Ammon's horn (tissue), 1 donor: ENCODE results near the gene RNF181.
"Not testable (repeated sequence)": the region's sequence is repeated elsewhere in the genome, so short reads cannot be mapped to it uniquely, and the experiment has no call there.

Experiments
- DNase-seq: peaks from one replicate; pipeline ENCODE4 v3.0.0-alpha.2; 2016; ENCODE audit warnings: low spot score

The RNF181 gene

GRCh38 chr2:85596486-85597143 lies 1.1 kb downstream of the RNF181 start:
- no peak for DNase-seq

GRCh38 chr2:85597241-85597640 lies 1.7 kb downstream of the RNF181 start:
- DNase-seq = no peak

- no peak for DNase-seq
Measured at GRCh38 chr2:85598594-85599340, 3.2 kb downstream of the RNF181 start.

DNA sequence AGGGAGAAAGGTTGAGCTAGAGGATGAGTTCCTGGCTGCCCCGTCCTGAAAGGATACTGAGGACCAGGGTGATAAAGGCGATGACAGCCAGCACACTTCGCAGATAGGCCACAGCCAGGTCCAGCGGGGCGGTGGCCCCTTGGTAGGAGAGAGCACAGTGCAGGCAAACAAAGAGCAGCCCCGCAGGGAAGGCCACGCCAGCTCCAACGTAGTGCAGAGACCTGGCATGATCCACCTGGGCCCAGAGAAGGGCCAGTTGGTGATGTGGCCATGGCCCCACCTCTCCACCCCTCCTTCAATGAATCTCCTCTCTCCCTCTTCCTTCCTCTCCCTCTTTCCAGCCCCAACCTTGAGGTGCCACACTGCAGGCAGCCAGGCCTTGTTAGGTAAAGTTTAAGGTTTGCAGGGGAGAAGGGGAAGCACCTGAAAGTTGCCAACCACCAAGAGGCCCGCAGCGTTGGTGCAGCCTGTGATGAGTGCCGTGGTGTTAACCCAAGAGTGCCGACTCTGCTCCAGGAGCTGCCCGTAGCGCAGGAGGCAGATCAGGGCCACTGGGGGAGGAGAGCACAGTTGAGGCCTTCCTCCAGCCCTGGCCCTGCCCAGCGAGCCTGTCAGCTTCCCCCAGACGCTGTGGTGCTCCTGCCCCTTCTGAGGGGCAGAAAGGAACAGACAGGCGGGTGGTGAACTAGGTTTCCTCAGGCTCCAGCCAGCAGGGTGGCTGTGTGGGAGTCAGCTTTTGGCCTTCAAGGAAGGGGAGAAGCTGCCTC lies 4.1 kb downstream of the RNF181 start:
- DNase-seq = no peak

- DNase-seq = no peak
Measured at GRCh38 chr2:85600235-85600575, 4.7 kb downstream of the RNF181 start.

- DNase-seq = no peak
Measured at GRCh38 chr2:85600951-85601770, 5.6 kb downstream of the RNF181 start.

- peak; percentile 74 for DNase-seq
Measured at GRCh38 chr2:85601771-85602475, 6.4 kb downstream of the RNF181 start.

DNA sequence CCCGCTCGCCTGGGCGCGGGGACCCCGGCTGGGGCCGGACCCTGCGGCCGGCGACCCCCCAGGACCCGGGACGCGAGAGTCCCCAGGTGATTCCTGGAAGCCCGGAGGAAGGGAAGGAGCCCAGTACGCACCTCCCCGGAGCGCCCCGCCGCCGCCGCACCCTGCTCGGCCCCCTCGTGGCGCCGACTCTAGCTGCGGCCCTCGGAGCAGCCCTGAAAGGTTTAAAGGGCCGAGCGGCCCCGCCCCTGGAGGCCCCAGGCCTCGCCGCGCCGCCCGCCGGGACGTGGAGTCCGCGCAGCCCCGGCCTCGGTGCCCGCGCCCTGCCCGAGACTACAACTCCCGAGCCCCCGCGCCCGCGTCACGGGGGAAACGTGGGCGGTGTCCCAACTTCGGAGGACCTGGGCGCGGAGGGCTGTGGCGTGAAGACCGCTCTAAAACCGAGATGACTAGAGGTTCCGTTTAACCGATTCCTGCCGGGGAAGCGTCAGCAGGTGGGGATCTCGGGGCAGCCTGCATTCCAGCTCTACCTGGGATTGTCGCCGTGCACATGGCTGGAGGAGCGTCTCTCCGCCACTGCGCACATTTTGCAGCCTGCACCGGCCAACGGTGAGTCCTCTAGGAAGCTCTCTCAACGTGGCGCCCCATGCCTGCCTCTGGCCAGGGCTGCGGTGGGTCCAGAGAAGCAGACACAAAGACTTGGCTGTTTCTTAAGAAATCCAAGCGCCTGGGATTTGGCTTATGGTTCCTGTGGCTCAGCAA lies 7.1 kb downstream of the RNF181 start, which contains the start of gene TMEM150A:
Gene TMEM150A (minus strand): TSS at position 223 of the 759 bp plus-strand sequence. CDS start 750 bp downstream, outside the sequence.
- peak; percentile 94 for DNase-seq

DNA sequence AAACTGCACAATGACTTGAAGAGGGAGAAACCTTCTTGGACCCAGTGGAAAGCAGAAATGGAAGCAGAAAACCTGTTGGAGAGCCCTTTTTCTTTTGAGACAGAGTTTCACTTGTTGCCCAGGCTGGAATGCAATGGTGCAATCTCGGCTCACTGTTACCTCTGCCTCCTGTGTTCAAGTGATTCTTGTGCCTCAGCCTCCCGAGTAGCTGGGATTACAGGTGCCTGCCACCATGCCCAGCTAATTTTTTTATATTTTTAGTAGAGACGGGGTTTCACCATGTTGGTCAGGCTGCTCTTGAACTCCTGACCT lies 8.5 kb downstream of the RNF181 start:
- not testable (repeated sequence) for DNase-seq

DNA sequence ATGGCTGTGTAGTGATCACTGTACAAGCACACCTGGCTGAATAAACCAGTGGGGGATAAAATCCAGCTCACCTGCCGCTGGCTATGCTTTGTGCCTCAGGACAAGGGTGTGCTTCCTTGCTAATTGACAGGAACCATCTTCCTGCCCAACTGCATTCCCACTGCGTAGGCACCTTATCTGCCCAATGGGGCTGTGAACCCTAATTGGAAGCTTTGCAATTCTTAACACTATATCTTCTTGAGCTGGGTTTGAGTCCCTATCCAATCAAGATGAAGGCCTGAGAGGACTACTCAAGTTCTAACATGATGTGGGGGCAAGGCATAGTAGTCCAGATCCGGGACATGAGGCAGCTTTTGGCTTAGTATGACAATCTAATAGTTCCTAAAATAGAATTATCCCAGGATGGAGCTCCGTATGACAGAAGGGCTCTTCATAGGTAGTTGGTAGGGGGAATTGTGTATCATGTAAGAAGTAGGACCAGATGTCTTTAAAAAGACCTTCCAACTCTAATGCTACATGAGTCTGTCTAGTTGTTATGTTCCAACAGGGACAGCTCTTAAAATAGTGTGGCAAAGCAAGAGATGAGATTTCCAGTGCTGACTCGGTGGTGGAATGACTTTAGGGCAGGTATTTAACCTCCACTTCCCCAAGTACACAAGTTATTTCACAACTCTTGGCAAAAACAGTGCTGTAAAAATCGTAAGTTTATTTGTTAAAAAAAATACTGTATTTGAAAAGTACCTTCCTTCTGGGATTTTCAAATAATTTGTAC lies 9.2 kb downstream of the RNF181 start:
- no peak for DNase-seq

DNA sequence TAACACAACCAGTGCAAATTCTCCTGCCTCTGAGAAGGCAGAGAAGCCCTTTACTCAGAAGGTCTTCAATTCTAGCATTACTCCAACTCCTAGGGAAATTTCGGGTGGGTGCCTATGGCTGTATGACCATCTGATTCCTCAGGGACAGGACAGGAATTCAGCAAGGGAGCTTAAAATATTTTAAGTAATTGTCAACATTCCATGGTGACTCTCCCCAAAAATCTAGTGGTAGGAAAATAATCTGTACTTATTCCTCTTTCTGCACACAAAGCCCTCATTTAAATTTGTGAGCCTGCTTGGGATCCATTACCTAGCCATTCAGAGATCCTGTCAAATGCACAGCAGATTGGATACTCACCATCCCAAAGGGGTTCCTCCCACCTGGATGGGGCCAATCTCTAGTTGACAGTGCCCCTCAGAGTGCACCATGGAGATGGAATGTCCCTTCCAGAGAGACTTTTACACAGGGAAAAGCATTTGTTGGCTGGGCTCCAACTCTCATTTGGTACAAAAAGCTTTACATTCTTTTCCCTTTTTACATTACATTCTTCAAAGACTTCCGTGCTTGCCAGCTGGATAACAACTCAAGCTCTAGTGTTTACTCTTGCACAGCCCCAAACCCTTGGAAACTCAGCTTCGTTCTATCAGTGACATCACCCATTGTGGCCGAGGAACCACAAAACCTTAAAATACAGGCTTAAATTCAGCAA lies 10.0 kb downstream of the RNF181 start:
- no peak for DNase-seq

GRCh38 chr2:85606116-85606455 lies 10.5 kb downstream of the RNF181 start:
- no peak for DNase-seq

- DNase-seq = no peak
Measured at GRCh38 chr2:85607268-85608215, 12.0 kb downstream of the RNF181 start.

- no peak for DNase-seq
Measured at GRCh38 chr2:85611217-85611704, 15.7 kb downstream of the RNF181 start.

DNA sequence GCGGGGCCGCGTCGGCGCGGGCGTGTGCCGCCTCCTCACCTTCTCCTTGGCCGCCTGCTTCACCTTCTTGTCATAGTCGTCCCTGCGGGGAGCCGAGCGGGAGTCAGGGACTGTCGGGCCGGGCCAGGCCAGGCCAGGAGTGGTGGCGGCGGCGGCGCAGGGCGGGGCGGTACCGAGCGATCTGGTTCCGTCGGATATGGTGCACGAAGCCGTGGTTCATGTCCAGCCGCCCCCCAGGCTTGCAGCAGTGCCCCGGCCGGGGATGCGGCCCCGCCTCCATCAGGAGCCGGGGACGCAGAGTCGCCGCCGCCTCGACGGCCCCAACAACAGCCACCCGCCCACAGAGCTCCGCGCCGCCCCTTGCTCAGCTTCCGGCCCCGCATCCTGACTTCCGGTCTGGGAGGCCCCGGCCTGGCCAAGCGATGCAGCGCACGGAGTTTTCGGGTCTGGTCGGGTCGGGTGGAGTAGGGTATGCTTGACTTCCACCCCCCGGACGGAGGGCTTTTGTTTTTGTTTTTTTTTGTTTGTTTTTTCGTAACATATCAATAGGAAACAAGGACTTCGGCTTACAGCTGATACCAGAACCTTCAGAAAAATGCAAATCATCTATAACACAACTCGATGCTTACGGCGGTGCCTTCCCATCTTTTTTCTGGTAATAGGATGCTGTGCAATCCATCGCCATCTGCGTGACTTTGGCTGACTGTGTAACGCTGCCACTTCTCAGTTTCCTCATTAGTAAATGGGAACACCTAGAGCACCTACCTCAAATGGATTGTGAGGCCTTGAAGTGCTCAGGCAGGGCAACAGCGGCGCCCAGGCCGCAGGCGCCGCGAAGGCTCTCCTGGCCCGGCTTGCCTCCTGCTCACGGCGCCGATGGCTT lies 16.4 kb downstream of the RNF181 start, which contains the start of gene C2orf68:
Gene C2orf68 (minus strand): TSS at position 362 of the 883 bp plus-strand sequence. CDS start 82 bp downstream, at position 280.
- peak; percentile 88 for DNase-seq

GRCh38 chr2:85613717-85614515 lies 18.4 kb downstream of the RNF181 start:
- no peak for DNase-seq
